ENCODE measurements around the gene PBX3. TPM values are rescaled to one million over a fixed set of nuclear protein-coding genes. Genes with fewer than 3 reads are reported as not detected.
A peak's percentile ranks its signal among the peaks of the same experiment; 100 is the strongest.

The PBX3 gene
- total RNA-seq, 1 experiment from 2014 or later, result 46.0 TPM

- Histone ChIP-seq H3K9ac (ENCODE audit: extremely low read depth, insufficient read length, low read length) (no peak overlapping the region), H2AK5ac (ENCODE audit: insufficient read length, low read length) (no peak overlapping the region), H3K23ac (ENCODE audit: insufficient read length, low read depth, low read length) (no peak overlapping the region), H2BK20ac (ENCODE audit: low read depth, low read length, poor library complexity, severe bottlenecking) (no peak overlapping the region), H3K4ac (ENCODE audit: low read depth, low read length) (no peak overlapping the region), H3K4me1 (ENCODE audit: insufficient read depth, low read length) (no peaks in the 10 kb centered on the region), H2BK120ac (ENCODE audit: low read depth, low read length, poor library complexity, severe bottlenecking) (no peak overlapping the region), H3K14ac (ENCODE audit: insufficient read depth, low read length) (no peak overlapping the region), H2BK12ac (ENCODE audit: insufficient read length, low read depth, low read length) (no peak overlapping the region), H3K56ac (ENCODE audit: insufficient read length, low read depth, low read length) (no peak overlapping the region), H3K4me2 (ENCODE audit: insufficient read depth, insufficient read length, low read length) (no peak overlapping the region), H4K5ac (ENCODE audit: insufficient read length, low read depth, low read length) (no peak overlapping the region), H4K8ac (replicated peaks; ENCODE audit: insufficient read length, low read depth, low read length) (no peak overlapping the region), H2BK15ac (ENCODE audit: low read depth, low read length) (no peak overlapping the region), H2BK5ac (ENCODE audit: insufficient read length, low read length) (no peak overlapping the region), H4K91ac (ENCODE audit: insufficient read length, low read depth, low read length) (no peak overlapping the region), H3K79me2 (ENCODE audit: insufficient read depth, low read length) (no peaks in the 10 kb centered on the region), H3K18ac (ENCODE audit: insufficient read length, low read depth, low read length) (no peak overlapping the region), H2AFZ (ENCODE audit: low read length) (no peak overlapping the region), H4K20me1 (ENCODE audit: control insufficient read depth, insufficient read depth, insufficient read length) (no peaks in the 10 kb centered on the region), H3K23me2 (ENCODE audit: insufficient read length, low read depth, low read length, poor library complexity, severe bottlenecking) (no peaks in the 10 kb centered on the region), H3K27ac (ENCODE audit: insufficient read length, low read depth, low read length) (no peak overlapping the region), H3K27me3 (ENCODE audit: insufficient read depth, low read length) (no peaks in the 10 kb centered on the region), H3K79me1 (ENCODE audit: insufficient read depth, low read depth, low read length, poor library complexity, severe bottlenecking) (no peaks in the 10 kb centered on the region), H3K9me3 (ENCODE audit: control insufficient read depth, low read depth, low read length) (no peaks in the 10 kb centered on the region), H3T11ph (ENCODE audit: low read length) (no peak overlapping the region)
- Mint-ChIP-seq H3K9me3 (no peaks in the 10 kb centered on the region; a peak in 1 of 5 replicates), H3K27ac (peak overlapping the region in 1 of 3 experiments; percentile 40; a peak in 1 of 7 replicates), H3K4me3 (no peak overlapping the region), H3K36me3 (ENCODE audit: insufficient read depth in 1 of 3, low read depth in 3 of 3) (no peaks in the 10 kb centered on the region), H3K27me3 (ENCODE audit: low read depth) (no peaks in the 10 kb centered on the region; the same call in 1 of the 2 replicates), H3K4me1 (peaks cover 4 to 14% of the 10 kb centered on the region in 2 experiments; a peak in 3 of 4 replicates)
- no peak for DNase-seq
- WGBS (ENCODE audit: extremely low coverage, insufficient read length, low lambda C conversion rate), result no CpG with 5 or more reads among the region's 2 CpGs
- no peak for TF ChIP-seq CTCF (conservative IDR thresholded peaks at IDR 0.05)
Observed at GRCh38 chr9:125999504-125999881, 252.3 kb downstream of the PBX3 start.
